HepG2 (cell line): ENCODE measurements around the gene GPR85. TPM values are rescaled to one million over a fixed set of nuclear protein-coding genes. Genes with fewer than 3 reads are reported as not detected.

Experiments used
- ATAC-seq: fragments of 200-7000 bp; cut with Tn5 transposase; 3 replicates; pipeline ENCODE4 v1.9.1; 2020; ENCODE audit warnings: mild to moderate bottlenecking, moderate library complexity
- BruUV-seq: library from RNA; stranded (reverse); fragments of 400-500 nt; replicated peaks from 2 replicates; lab custom pipeline; 2021; lab: Mats Ljungman, UMichigan
- CTCF ChIA-PET: fragments of 300-600 bp; formaldehyde crosslinking; extraction: SDS; loops from one replicate; lab custom pipeline; 2021; ENCODE audit warnings: low total read pairs, inconsistent platforms, low intra/inter-chr PET ratio; lab: Yijun Ruan, JAX
- POLR2A ChIA-PET: fragments of 350-600 bp; sonication (Branson Sonifier 250); formaldehyde crosslinking; loops from one replicate; lab custom pipeline; 2020; ENCODE audit warnings: antibody characterized with exemption, inconsistent platforms; lab: Yijun Ruan, JAX
- DNase-seq: peaks from one replicate; pipeline ENCODE4 v3.0.0-alpha.2; 2015; ENCODE audit warnings: low spot score
- FAIRE-seq: peaks from 3 replicates; lab custom pipeline; 2011; peaks lifted over from hg19 to GRCh38; lab: Jason Lieb, UNC
- H2AFZ ChIP-seq: one replicate; pipeline ENCODE4 v1.6.1; 2011; ENCODE audit warnings: low read length, inconsistent platforms
- H3K27ac ChIP-seq: fragments of 300-600 bp; 3 replicates; pipeline ENCODE4 v1.8.0; 2011; ENCODE audit warnings: mixed run types, mild to moderate bottlenecking, mixed read lengths, low read length, inconsistent platforms; ENCODE audit not compliant: insufficient read depth; ENCODE audit errors: extremely low read length
- H3K27me3 ChIP-seq, 2 experiments: fragments of 200-600 bp in 1 of 2; 2 replicates in 1 of 2; 3 replicates in 1 of 2; pipeline versions ENCODE4 v1.6.0 to v1.8.0; 2011; ENCODE audit warnings: low read length in 2 of 2, mild to moderate bottlenecking in 2 of 2, moderate library complexity in 2 of 2, inconsistent platforms in 1 of 2; ENCODE audit not compliant: insufficient read depth in 2 of 2, control insufficient read depth in 1 of 2
- H3K36me3 ChIP-seq, 2 experiments: fragments of 200-600 bp in 1 of 2; replicated peaks in 1 of 2; 2 replicates in 1 of 2; 3 replicates in 1 of 2; pipeline versions ENCODE4 v1.5.1 to v1.8.0; 2011; ENCODE audit warnings: low read length in 2 of 2, inconsistent platforms in 1 of 2; ENCODE audit not compliant: insufficient read depth in 2 of 2, control insufficient read depth in 1 of 2
- H3K4me1 ChIP-seq: 2 replicates; pipeline ENCODE4 v1.5.1; 2012; ENCODE audit warnings: low read length, inconsistent platforms; ENCODE audit not compliant: insufficient read depth
- H3K4me2 ChIP-seq: 2 replicates; pipeline ENCODE4 v1.6.0; 2011; ENCODE audit warnings: low read depth, low read length, inconsistent platforms
- H3K4me3 ChIP-seq, 3 experiments: fragments of 200-600 bp in 1 of 3; sonication (generic), shearing (Covaris generic) in 1 of 3; replicated peaks in 1 of 3; 2 replicates each; pipeline ENCODE4 v1.5.1; 2011 to 2016; ENCODE audit warnings: low read length in 3 of 3, inconsistent platforms in 2 of 3, low read depth in 2 of 3, mild to moderate bottlenecking in 2 of 3, control low read depth in 1 of 3, mixed read lengths in 1 of 3; ENCODE audit not compliant: insufficient read depth in 1 of 3
- H3K79me2 ChIP-seq: one replicate; pipeline ENCODE4 v1.6.1; 2011; ENCODE audit warnings: low read length, inconsistent platforms; ENCODE audit not compliant: insufficient read depth
- H3K9ac ChIP-seq: 2 replicates; pipeline ENCODE4 v1.6.0; 2011; ENCODE audit warnings: mild to moderate bottlenecking, low read depth, low read length, inconsistent platforms; ENCODE audit not compliant: insufficient read depth
- H3K9me3 ChIP-seq: 2 replicates; pipeline ENCODE4 v1.5.1; 2012; ENCODE audit warnings: mild to moderate bottlenecking, low read length
- H4K20me1 ChIP-seq: 2 replicates; pipeline ENCODE4 v1.6.0; 2011; ENCODE audit warnings: inconsistent platforms, mild to moderate bottlenecking, low read length, moderate library complexity; ENCODE audit not compliant: insufficient read depth
- ATF7 ChIP-seq, 2 experiments: fragments of 450-650 bp in 1 of 2; sonication (generic) in 1 of 2; formaldehyde crosslinking in 1 of 2; IDR thresholded peaks; 2 replicates each; pipeline versions ENCODE4 v1.4.0 to v1.6.1; 2016 to 2020; ENCODE audit warnings: antibody characterized with exemption in 1 of 2, mild to moderate bottlenecking in 1 of 2, missing genetic modification reagents in 1 of 2
- KDM3A ChIP-seq: IDR thresholded peaks from 2 replicates; pipeline ENCODE4 v1.6.1; 2018; ENCODE audit warnings: low read depth, missing compliant biosample characterization
- NONO ChIP-seq, 2 experiments: fragments of 450-650 bp in 1 of 2; sonication (generic) in 1 of 2; formaldehyde crosslinking in 1 of 2; IDR thresholded peaks in 1 of 2; conservative IDR thresholded peaks in 1 of 2; 2 replicates each; pipeline versions ENCODE4 v1.6.1 to v1.8.0; 2017 to 2022; ENCODE audit warnings: mild to moderate bottlenecking in 1 of 2, missing genetic modification reagents in 1 of 2, moderate library complexity in 1 of 2
- PITX1 ChIP-seq: sonication (generic); formaldehyde crosslinking; IDR thresholded peaks from 2 replicates; pipeline ENCODE4 v1.5.1; 2020; ENCODE audit warnings: mild to moderate bottlenecking, missing genetic modification reagents
- SMARCE1 ChIP-seq: fragments of 450-650 bp; IDR thresholded peaks from 2 replicates; pipeline ENCODE4 v1.6.1; 2017; ENCODE audit warnings: borderline replicate concordance
- SMYD3 ChIP-seq: sonication (generic); formaldehyde crosslinking; IDR thresholded peaks from 2 replicates; pipeline ENCODE4 v1.8.1; 2023; ENCODE audit warnings: mild to moderate bottlenecking, missing genetic modification reagents
- SRSF9 ChIP-seq: fragments of 200-400 bp; formaldehyde crosslinking; IDR thresholded peaks from 2 replicates; pipeline ENCODE4 v1.6.1; 2018; ENCODE audit warnings: borderline replicate concordance, mild to moderate bottlenecking, low read depth, low read length; ENCODE audit not compliant: insufficient read depth, poor library complexity, severe bottlenecking
- TAF1 ChIP-seq: sonication (generic); formaldehyde crosslinking; IDR thresholded peaks from 2 replicates; pipeline ENCODE4 v1.4.0; 2020; ENCODE audit warnings: missing genetic modification reagents
- THAP11 ChIP-seq: IDR thresholded peaks from 2 replicates; pipeline ENCODE4 v1.6.1; 2016; ENCODE audit warnings: missing biosample characterization, missing genetic modification reagents
- ZBTB21 ChIP-seq: sonication (generic); formaldehyde crosslinking; IDR thresholded peaks from 2 replicates; pipeline ENCODE4 v1.4.0; 2020; ENCODE audit warnings: missing genetic modification reagents
- ZNF839 ChIP-seq: sonication (generic); formaldehyde crosslinking; IDR thresholded peaks from 2 replicates; pipeline ENCODE4 v1.4.0; 2020; ENCODE audit warnings: missing genetic modification reagents, mild to moderate bottlenecking, borderline replicate concordance
- WGBS: methylation state at CpG from one replicate; pipeline ENCODE4 v1.1.6; 2017; ENCODE audit warnings: low lambda C conversion rate; 5-methylcytosine and 5-hydroxymethylcytosine counted together
- in situ Hi-C: cut with HindIII; loops from 2 replicates; pipeline ENCODE4 v1.10.0; 2017; ENCODE audit warnings: low pct_unique_long_range_greater_than_20kb; ENCODE audit not compliant: extremely low pct_ligation_motif_present
- intact Hi-C: fragments of 100-400 bp; cut with micrococcal nuclease; formaldehyde crosslinking; loops from one replicate; pipeline ENCODE4 v1.10.0; 2022; ENCODE audit not compliant: unreplicated experiment
- polyA plus RNA-seq, 8 experiments: library from polyadenylated mRNA; depleted of rRNA in 3 of 8; stranded (reverse) in 7 of 8; unstranded in 1 of 8; fragments of >200 nt; fragmentation: Illumina TruSeq in 4 of 8; extraction: Trizol in 4 of 8; gene quantifications; 2 replicates each; pipeline versions ENCODE4 v1.2.1 to v1.2.3, GENCODE V29; 2011 to 2016; ENCODE audit warnings: low read depth in 4 of 8, missing spikeins in 1 of 8, mixed read lengths in 1 of 8; ENCODE audit not compliant: insufficient read depth in 1 of 8
- total RNA-seq, 5 experiments: library from RNA; depleted of rRNA; stranded (reverse); fragments of >200 nt; fragmentation: Illumina TruSeq; extraction: Trizol; gene quantifications; 2 replicates each; pipeline ENCODE4 v1.2.3, GENCODE V29; 2016; ENCODE audit warnings: low read depth in 1 of 5
- TF ChIP-seq, protein P1 (sequence below): IDR thresholded peaks from 2 replicates; pipeline ENCODE4 v1.6.1; 2012; ENCODE audit warnings: low read length, improper control_type of control experiment
- TF ChIP-seq, protein P2 (sequence below): sonication (generic); formaldehyde crosslinking; IDR thresholded peaks from 2 replicates; pipeline ENCODE4 v1.5.0; 2020; ENCODE audit warnings: mild to moderate bottlenecking, missing genetic modification reagents
- TF ChIP-seq, protein P3 (sequence below): sonication (generic); formaldehyde crosslinking; IDR thresholded peaks from 2 replicates; pipeline ENCODE4 v1.9.0; 2021; ENCODE audit warnings: missing genetic modification reagents, mild to moderate bottlenecking, borderline replicate concordance

The GPR85 gene
- total and polyA plus RNA-seq, 2 of the 13 experiments (the other 11 are each of a cell fraction or from before 2014, with no cell fraction given): not detected

DNA sequence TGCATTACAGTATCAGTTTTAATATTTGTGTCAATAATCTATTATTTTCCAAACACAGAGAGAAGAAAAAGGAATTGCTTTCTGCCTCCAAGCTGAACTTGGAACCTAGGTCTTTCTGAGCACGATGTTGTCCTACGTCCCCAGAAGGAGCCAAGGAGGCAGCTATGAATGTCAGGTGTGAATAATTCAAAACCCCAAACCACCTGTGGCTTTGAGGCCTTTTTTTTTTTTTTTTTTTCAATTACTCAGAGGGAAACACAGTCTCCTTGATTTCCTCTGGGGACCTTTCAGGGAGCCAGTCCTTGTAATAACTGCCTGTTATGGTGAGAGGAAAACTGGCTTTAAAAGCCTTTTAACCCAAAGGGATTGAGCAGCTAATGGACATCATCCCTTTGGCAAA, 8.3 kb downstream of the GPR85 start (continued):
- TF ChIP-seq, protein P1, sequence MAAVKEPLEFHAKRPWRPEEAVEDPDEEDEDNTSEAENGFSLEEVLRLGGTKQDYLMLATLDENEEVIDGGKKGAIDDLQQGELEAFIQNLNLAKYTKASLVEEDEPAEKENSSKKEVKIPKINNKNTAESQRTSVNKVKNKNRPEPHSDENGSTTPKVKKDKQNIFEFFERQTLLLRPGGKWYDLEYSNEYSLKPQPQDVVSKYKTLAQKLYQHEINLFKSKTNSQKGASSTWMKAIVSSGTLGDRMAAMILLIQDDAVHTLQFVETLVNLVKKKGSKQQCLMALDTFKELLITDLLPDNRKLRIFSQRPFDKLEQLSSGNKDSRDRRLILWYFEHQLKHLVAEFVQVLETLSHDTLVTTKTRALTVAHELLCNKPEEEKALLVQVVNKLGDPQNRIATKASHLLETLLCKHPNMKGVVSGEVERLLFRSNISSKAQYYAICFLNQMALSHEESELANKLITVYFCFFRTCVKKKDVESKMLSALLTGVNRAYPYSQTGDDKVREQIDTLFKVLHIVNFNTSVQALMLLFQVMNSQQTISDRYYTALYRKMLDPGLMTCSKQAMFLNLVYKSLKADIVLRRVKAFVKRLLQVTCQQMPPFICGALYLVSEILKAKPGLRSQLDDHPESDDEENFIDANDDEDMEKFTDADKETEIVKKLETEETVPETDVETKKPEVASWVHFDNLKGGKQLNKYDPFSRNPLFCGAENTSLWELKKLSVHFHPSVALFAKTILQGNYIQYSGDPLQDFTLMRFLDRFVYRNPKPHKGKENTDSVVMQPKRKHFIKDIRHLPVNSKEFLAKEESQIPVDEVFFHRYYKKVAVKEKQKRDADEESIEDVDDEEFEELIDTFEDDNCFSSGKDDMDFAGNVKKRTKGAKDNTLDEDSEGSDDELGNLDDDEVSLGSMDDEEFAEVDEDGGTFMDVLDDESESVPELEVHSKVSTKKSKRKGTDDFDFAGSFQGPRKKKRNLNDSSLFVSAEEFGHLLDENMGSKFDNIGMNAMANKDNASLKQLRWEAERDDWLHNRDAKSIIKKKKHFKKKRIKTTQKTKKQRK: no peak
- TF ChIP-seq, protein P2, sequence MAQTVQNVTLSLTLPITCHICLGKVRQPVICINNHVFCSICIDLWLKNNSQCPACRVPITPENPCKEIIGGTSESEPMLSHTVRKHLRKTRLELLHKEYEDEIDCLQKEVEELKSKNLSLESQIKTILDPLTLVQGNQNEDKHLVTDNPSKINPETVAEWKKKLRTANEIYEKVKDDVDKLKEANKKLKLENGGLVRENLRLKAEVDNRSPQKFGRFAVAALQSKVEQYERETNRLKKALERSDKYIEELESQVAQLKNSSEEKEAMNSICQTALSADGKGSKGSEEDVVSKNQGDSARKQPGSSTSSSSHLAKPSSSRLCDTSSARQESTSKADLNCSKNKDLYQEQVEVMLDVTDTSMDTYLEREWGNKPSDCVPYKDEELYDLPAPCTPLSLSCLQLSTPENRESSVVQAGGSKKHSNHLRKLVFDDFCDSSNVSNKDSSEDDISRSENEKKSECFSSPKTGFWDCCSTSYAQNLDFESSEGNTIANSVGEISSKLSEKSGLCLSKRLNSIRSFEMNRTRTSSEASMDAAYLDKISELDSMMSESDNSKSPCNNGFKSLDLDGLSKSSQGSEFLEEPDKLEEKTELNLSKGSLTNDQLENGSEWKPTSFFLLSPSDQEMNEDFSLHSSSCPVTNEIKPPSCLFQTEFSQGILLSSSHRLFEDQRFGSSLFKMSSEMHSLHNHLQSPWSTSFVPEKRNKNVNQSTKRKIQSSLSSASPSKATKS: no peak
- TF ChIP-seq NONO (IDR thresholded peaks at IDR 0.05) (no peak), NONO (CRISPR knock-in tag; conservative IDR thresholded peaks at IDR 0.05) (no peak)
- TF ChIP-seq, protein P3, sequence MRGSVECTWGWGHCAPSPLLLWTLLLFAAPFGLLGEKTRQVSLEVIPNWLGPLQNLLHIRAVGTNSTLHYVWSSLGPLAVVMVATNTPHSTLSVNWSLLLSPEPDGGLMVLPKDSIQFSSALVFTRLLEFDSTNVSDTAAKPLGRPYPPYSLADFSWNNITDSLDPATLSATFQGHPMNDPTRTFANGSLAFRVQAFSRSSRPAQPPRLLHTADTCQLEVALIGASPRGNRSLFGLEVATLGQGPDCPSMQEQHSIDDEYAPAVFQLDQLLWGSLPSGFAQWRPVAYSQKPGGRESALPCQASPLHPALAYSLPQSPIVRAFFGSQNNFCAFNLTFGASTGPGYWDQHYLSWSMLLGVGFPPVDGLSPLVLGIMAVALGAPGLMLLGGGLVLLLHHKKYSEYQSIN (CRISPR knock-in tag): no peak

DNA sequence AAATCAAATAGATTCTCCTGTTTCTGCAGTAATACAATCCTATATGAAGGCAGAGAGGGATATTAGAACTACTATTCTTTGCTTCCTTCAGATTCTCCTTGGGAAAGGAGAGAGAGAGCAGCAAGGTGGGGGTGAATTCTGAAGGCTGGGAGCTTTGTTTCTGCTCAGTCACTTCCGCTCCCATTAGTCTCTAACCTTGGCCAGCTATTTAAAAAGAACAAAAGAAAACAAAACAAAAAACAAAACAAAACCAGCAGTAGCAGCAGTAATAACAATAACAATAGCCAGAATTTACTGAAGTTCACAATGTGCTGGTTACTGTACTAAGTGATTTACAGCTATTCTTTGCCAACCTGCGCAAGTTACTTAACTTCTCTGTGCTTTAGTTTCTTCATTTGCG, 9.9 kb downstream of the GPR85 start:
- in situ Hi-C loops: no loop called here
- FAIRE-seq (no peak), ATAC-seq (no peak), DNase-seq (no peak)
- no peaks in the 10 kb centered on the region for H3K4me1 ChIP-seq
- WGBS: 36% methylated on average over 3 of the region's 3 CpGs
- no peak overlapping the region for H3K9ac ChIP-seq
- H3K27me3 ChIP-seq: no peaks in the 10 kb centered on the region; a peak in 1 of 5 replicates
- H3K4me3 ChIP-seq: no peak overlapping the region
- no TSS peak for BruUV-seq
- H4K20me1 ChIP-seq: no peaks in the 10 kb centered on the region
- H2AFZ ChIP-seq: no peak overlapping the region
- ChIA-PET CTCF (no interaction called here), POLR2A (no interaction called here)
- H3K9me3 ChIP-seq: no peaks in the 10 kb centered on the region
- no peak overlapping the region for H3K4me2 ChIP-seq
- no peaks in the 10 kb centered on the region for H3K79me2 ChIP-seq
- intact Hi-C loops: no loop called here
- H3K36me3 ChIP-seq: no peaks in the 10 kb centered on the region
- H3K27ac ChIP-seq: no peak overlapping the region
- TF ChIP-seq ZBTB21 (no peak), ZNF839 (CRISPR knock-in tag) (no peak), SMYD3 (no peak), PITX1 (CRISPR knock-in tag) (no peak), SMARCE1 (no peak), SRSF9 (no peak), ATF7 (IDR thresholded peaks at IDR 0.05) (no peak), ATF7 (CRISPR knock-in tag; IDR thresholded peaks at IDR 0.05) (no peak), KDM3A (no peak), THAP11 (no peak), TAF1 (no peak)
